ENCODE results near the gene LMAN2L. TPM values are rescaled to one million over a fixed set of nuclear protein-coding genes. Genes with fewer than 3 reads are reported as not detected.

The LMAN2L gene
- polyA plus RNA-seq, 3 donors = 7.9 to 22.4 (median 16.6) TPM

GRCh38 chr2:96737831-96738230 is 2.0 kb downstream of the LMAN2L start:
- no peak for DNase-seq
- intact Hi-C loops (cut with micrococcal nuclease) = loop anchor here in 1 of 2 donors (10.0 kb wide), 1 partner anchor 103 kb away; the partner anchor contains the start of gene KANSL3
- H3K27ac Mint-ChIP-seq = peak overlapping the region in 2 of 7 donors; percentile 15 to 72

GRCh38 chr2:96737251-96737650 is 2.6 kb downstream of the LMAN2L start:
- TF ChIP-seq CTCF (IDR thresholded peaks at IDR 0.05) = no peak
- no peak overlapping the region for H3K4me2 ChIP-seq (replicated peaks; ENCODE audit: extremely low read depth, low read length, poor library complexity, severe bottlenecking)
- no peak overlapping the region for H2AFZ ChIP-seq (ENCODE audit: insufficient read depth, low read depth, low read length, poor library complexity, severe bottlenecking)
- H3K4me3 ChIP-seq (replicated peaks in 1 of 3; ENCODE audit: low read depth in 2 of 3, low read length in 3 of 3) = no peak overlapping the region
- Mint-ChIP-seq H3K4me3 (no peak overlapping the region), H3K27ac (no peak overlapping the region), H3K27me3 (ENCODE audit: low read depth in 3 of 3) (peaks cover 0 to 1% (median 0%) of the 10 kb centered on the region in 3 donors), H3K36me3 (peaks cover 34 to 48% of the 10 kb centered on the region in 2 donors), H3K4me1 (peaks cover 26% of the 10 kb centered on the region), H3K9me3 (peaks cover 0 to 4% (median 0%) of the 10 kb centered on the region in 7 donors)
- 60% methylated on average over 1 of the region's 2 CpGs for WGBS (ENCODE audit: insufficient coverage)
- H3K4me1 ChIP-seq (ENCODE audit: control insufficient read depth in 1 of 2, insufficient read depth in 2 of 2, low read length in 2 of 2) = peaks cover 22 to 28% of the 10 kb centered on the region in 2 donors
- H3K27ac ChIP-seq (ENCODE audit: low read depth in 1 of 2, low read length in 2 of 2) = no peak overlapping the region
- H3K79me2 ChIP-seq (ENCODE audit: insufficient read depth, low read length) = peaks cover 14% of the 10 kb centered on the region
- no peak for DNase-seq
- H3K9ac ChIP-seq (ENCODE audit: insufficient read depth, low read length, poor library complexity, severe bottlenecking) = no peak overlapping the region
- peaks cover 37 to 53% of the 10 kb centered on the region in 2 donors for H3K36me3 ChIP-seq (replicated peaks in 1 of 2; ENCODE audit: control insufficient read depth in 1 of 2, insufficient read depth in 2 of 2, low read length in 2 of 2)
- no peaks in the 10 kb centered on the region for H3K9me3 ChIP-seq (replicated peaks in 1 of 2; ENCODE audit: control insufficient read depth in 1 of 2, insufficient read depth in 1 of 2, low read length in 2 of 2)
- H4K20me1 ChIP-seq (ENCODE audit: insufficient read depth, low read length) = no peaks in the 10 kb centered on the region
- intact Hi-C loops (cut with micrococcal nuclease) = loop anchor here in 1 of 2 donors (10.0 kb wide), 1 partner anchor 102 kb away; the partner anchor contains the start of gene KANSL3
- no peaks in the 10 kb centered on the region for H3K27me3 ChIP-seq (ENCODE audit: control insufficient read depth in 2 of 2, insufficient read depth in 2 of 2, low read length in 2 of 2)

More at GRCh38 chr2:96737831-96738230, 2.0 kb downstream of the LMAN2L start:
- H3K4me2 ChIP-seq (replicated peaks; ENCODE audit: extremely low read depth, low read length, poor library complexity, severe bottlenecking) = no peak overlapping the region
- H3K4me3 ChIP-seq (replicated peaks in 1 of 3; ENCODE audit: low read depth in 2 of 3, low read length in 3 of 3) = no peak overlapping the region
- Mint-ChIP-seq H3K4me3 (no peak overlapping the region), H3K4me1 (peaks cover 28% of the 10 kb centered on the region), H3K27me3 (ENCODE audit: low read depth in 3 of 3) (peaks cover 0 to 1% (median 0%) of the 10 kb centered on the region in 3 donors), H3K9me3 (peaks cover 0 to 4% (median 0%) of the 10 kb centered on the region in 7 donors), H3K36me3 (peaks cover 30 to 42% of the 10 kb centered on the region in 2 donors)
- no peak overlapping the region for H2AFZ ChIP-seq (ENCODE audit: insufficient read depth, low read depth, low read length, poor library complexity, severe bottlenecking)
- peaks cover 36 to 48% of the 10 kb centered on the region in 2 donors for H3K36me3 ChIP-seq (replicated peaks in 1 of 2; ENCODE audit: control insufficient read depth in 1 of 2, insufficient read depth in 2 of 2, low read length in 2 of 2)
- no peak for TF ChIP-seq CTCF (IDR thresholded peaks at IDR 0.05)
- no peak overlapping the region for H3K9ac ChIP-seq (ENCODE audit: insufficient read depth, low read length, poor library complexity, severe bottlenecking)
- H3K27ac ChIP-seq (ENCODE audit: low read depth in 1 of 2, low read length in 2 of 2) = no peak overlapping the region
- 76% methylated on average over 2 of the region's 2 CpGs for WGBS (ENCODE audit: insufficient coverage)
- no peaks in the 10 kb centered on the region for H3K27me3 ChIP-seq (ENCODE audit: control insufficient read depth in 2 of 2, insufficient read depth in 2 of 2, low read length in 2 of 2)
- no peaks in the 10 kb centered on the region for H3K9me3 ChIP-seq (replicated peaks in 1 of 2; ENCODE audit: control insufficient read depth in 1 of 2, insufficient read depth in 1 of 2, low read length in 2 of 2)
- no peaks in the 10 kb centered on the region for H4K20me1 ChIP-seq (ENCODE audit: insufficient read depth, low read length)
- H3K79me2 ChIP-seq (ENCODE audit: insufficient read depth, low read length) = peaks cover 14% of the 10 kb centered on the region
- peaks cover 22 to 32% of the 10 kb centered on the region in 2 donors for H3K4me1 ChIP-seq (ENCODE audit: control insufficient read depth in 1 of 2, insufficient read depth in 2 of 2, low read length in 2 of 2)

Measured in CD14-positive monocyte (primary cell).